GM19351 (cell line): ENCODE results near the gene ZNF668.
"Not testable (repeated sequence)": the region's sequence is repeated elsewhere in the genome, so short reads cannot be mapped to it uniquely, and the experiment has no call there.

ENCODE experiments used
- ATAC-seq: cut with Tn5 transposase; IDR thresholded peaks from one replicate; pipeline ENCODE4 v1.9.1; 2021; ENCODE audit warnings: mild to moderate bottlenecking, moderate library complexity; ENCODE audit not compliant: unreplicated experiment

Gene ZNF668

DNA sequence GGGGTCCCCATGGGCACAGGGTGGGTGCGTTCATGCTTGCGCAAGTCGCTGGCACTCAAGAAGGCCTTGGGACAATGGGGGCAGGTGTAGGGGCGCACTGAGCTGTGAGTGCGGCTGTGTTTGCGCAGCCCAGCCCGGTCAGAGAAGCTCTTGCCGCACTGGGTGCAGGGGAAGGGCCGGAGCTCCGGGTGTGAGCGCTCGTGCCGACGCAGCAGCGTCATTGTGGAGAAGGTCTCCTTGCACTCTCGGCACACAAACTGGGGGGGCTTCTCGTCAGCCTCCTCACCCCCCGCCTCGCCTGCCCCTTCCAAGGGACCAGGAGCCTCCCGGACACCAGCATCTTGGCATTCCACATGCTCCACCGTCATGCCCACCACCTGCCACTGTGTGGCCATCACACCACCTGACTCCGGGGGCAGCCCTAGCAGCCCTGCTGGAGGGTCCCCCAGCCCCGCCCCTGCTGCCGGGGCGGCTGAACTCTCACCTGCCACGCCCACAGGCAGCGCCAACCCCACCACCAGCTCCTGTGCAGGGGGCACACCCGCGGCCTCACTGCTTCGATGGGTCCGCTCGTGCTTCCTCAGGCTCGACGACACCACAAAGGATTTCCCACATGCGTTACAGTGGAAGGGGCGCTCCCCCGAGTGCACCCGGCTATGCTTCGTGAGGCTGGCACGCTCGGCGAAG is 12.8 kb downstream of the ZNF668 start:
- no peak for ATAC-seq

DNA sequence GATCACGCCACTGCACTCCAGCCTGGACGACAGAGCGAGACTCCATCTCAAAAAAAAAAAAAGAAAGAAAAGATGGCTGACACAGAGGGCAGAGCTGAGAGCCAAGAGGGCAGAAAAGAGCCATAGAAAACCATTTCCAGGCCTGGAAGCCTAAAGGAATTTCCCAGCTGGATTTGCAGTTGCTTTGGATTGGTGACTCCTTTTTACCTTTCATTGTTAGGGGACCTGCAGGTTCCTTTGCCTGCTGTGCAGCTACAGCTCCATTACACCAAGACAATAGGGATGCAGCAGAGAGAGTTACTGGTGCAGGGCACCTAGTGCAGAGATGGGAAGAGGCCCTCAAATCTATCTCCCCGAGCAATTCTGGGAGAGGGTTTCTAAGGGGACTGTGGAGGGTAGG is 18.4 kb downstream of the ZNF668 start:
- ATAC-seq, result no peak

GRCh38 chr16:31052114-31052513 is 21.9 kb downstream of the ZNF668 start:
- ATAC-seq, result no peak

DNA sequence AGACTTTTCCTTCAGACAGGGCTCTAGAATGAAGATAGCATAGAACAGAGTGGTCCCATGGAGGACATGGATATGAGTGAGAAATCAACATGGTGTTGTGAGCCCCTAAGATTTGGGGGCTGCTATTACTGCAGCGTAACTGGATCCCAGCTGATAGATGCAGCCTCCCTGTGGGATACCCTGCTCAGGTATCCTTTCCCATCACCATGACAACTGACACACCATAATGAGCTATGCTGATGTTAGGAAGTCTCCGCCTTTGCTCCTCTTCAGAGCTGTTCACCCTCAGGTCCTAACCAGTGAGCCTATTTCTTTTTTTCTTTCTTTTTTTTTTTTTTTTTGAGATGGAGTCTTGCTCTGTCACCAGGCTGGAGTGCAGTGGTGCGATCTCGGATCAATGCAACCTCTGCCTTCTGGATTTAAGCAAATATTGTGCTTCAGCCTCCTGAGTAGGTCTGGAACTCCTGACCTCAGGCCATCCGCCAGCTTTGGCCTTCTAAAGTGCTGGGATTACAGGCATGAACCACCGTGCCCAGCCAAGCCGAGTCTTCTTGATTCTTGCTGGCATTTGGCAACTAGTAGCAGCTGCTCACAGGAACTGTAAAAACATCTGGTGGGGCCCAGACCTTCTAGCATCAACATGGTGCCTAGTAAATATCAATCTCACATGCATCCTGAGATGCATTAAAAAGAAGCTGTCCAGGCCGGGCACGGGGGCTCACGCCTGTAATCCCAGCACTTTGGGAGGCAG is 23.6 kb downstream of the ZNF668 start:
- ATAC-seq, result no peak

- ATAC-seq, result no peak
Measured at GRCh38 chr16:31043898-31044481, 30.1 kb downstream of the ZNF668 start.

- ATAC-seq, result no peak
Measured at GRCh38 chr16:31043352-31043751, 30.7 kb downstream of the ZNF668 start.

GRCh38 chr16:31042866-31043265 is 31.2 kb downstream of the ZNF668 start:
- no peak for ATAC-seq

DNA sequence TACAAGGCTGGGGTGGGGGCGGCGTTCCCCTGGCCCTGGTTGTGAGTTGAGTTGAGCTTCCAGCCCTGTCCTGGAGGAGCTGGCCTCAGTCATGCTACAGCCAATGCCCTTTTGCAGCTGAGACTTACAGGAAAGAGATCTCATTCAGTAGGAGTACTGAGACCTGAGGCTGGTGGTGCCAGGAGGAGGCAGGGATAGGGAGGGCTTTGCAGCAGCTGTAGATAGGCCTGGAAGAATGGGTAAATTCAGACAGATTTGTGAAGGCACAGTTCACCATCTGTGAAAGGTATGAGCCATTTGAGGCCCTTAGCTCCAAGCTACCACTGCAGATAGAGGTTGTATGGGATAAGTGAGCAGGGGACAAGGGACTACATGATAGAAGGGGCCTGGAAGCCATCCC is 35.0 kb downstream of the ZNF668 start:
- no peak for ATAC-seq

DNA sequence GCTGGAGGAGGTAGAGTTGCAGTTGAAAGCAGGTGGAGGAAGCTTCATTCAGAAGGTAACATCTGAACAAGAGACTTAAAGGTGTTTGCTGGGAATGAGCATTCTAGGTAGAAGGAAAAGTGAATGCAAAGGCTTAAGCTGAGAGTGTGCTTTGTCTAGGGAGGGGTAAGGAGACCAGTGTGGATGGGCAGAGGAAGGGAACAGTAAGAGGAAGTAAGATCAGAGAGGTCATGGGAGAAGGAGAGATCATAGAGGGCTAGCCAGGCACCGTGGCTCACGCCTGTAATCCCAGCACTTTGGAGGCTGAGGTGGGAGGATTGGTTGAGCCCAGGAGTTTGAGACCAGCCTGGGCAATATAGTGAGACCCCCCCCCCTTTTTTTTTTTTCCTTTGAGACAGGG is 37.3 kb downstream of the ZNF668 start:
- ATAC-seq, result no peak

GRCh38 chr16:31033709-31034492 is 40.1 kb downstream of the ZNF668 start:
- ATAC-seq, result peak; percentile 48

DNA sequence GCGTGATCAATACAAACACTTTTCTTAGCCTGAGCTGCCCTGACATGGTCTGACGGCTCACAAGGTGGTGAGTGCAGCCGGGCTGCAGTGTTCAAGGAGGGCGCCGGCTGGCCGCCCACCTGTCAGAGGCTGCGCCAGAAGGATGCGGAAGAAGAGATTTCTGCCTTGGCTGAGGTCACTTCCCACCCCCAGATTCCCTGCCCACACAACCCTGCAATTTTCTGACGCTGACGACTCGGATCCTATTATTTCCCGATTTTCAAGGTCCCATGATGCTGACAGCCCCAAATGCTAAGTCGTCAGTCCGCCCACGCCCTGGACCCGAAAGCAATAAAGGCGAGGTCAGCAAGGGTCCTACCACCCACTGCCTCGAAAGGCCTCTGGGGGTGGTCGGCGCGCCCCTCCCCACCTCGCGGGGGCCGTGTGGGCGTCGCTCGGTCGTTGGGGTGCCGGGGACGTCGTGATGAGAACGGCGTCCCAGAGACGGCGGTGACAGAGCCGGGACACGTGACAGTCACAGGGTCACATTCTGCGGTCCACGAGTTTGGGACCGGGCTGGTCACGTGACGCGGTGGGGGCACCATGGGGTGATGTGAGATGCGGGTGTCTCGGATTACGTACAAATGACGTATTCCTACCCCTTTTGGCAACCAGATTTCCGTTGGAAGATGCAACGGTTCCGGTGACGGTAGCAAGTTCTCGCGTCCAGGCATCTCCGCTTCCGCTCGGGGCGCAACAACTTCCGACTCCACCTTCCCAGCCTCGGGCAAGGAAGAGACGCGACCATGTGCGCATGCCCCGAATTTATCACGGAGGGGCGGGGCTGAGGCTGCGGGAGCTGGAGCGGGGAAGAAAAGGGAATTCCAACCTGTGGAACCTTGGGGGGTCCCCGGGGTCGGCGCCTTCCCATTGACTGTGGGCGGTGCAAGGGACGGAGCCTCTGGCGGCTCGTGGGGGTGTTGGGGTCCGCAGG is 41.0 kb downstream of the ZNF668 start, which contains the start of gene STX4:
Gene STX4 (plus strand): TSS at position 823 of the 973 bp plus-strand sequence. CDS start 248 bp downstream, outside the sequence.
- peak; percentile 76 for ATAC-seq

- no peak for ATAC-seq
Measured at GRCh38 chr16:31031276-31031675, 42.8 kb downstream of the ZNF668 start.

DNA sequence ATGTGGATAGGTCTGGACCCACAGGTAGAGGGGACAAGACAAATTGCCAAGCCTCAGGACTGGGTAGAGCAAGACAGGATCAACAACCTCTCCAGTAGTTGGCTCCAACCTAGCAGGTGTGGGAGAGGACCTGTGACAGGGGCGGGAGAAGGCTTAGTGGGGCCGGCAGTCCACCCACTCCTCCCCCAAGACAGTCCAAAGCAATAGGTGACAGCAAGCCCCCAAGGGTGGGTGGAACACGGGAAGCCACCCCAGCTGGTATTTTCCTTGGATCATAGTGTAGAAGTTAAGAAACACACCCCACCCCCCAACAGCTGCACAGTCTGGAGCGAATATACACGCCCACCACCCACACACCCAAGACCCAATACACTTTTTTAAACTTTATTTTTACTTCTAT is 44.8 kb downstream of the ZNF668 start:
- no peak for ATAC-seq

DNA sequence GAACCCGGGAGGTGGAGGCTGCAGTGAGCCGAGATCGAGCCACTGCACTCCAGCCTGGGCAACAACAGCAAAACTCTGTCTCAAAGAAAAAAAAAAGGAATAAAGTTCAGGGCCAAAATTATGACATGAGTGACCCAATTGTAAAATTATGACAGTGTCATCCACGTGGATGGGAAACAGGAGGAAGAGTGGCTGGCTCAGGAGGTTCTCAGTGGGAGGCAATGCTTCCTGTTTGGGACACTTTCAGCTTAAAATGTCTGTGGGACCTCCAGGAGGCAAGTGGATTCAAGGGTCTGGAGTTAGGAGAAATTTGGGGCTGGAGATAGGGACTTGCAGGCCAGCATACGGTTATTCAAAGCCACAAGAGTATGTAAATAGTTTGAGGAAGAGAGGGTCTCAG is 48.7 kb downstream of the ZNF668 start:
- no peak for ATAC-seq

DNA sequence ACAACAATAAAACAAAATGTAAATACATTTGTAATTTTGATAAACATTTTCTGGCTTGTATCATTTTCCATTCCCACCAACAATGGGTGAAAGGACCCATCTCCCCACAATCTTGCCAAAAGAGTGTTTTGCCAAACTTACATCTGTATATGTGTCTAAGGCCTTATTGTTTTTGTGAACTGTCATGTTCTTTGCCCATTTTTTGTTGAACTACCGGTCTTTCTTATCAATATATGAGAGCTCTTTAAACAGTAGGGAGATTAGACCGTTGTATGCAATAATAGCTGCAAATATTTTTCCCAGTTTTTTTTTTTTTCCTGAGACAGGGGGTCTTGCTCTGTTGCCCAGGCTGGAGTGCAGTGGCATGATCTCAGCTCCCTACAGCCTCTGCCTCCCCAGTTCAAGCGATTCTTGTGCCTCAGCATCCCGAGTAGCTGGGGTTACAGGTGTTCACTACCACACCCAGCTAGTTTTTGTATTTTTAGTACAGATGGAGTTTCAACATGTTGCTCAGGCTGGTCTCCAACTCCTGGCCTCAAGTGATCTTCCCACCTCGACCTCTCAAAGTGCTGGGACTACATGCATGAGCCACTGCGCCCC is 50.3 kb downstream of the ZNF668 start:
- ATAC-seq, result no peak

DNA sequence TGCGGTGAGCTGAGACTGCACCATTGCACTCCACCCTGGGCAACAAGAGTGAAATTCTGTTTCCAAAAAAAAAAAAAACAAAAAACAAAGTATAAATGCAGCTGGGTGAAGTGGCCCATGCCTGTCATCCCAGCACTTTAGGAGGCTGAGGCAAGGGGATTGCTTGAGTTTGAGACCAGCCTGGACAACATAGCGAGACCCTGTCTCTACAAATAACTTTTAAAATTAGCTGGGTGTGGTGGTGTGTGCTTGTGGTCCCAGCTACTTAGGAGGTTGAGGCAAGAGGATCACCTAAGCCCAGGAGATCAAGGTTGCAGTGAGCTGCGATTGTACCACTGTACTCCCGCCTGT is 50.8 kb downstream of the ZNF668 start:
- no peak for ATAC-seq

- ATAC-seq, result no peak
Measured at GRCh38 chr16:31022544-31023251, 51.3 kb downstream of the ZNF668 start.

DNA sequence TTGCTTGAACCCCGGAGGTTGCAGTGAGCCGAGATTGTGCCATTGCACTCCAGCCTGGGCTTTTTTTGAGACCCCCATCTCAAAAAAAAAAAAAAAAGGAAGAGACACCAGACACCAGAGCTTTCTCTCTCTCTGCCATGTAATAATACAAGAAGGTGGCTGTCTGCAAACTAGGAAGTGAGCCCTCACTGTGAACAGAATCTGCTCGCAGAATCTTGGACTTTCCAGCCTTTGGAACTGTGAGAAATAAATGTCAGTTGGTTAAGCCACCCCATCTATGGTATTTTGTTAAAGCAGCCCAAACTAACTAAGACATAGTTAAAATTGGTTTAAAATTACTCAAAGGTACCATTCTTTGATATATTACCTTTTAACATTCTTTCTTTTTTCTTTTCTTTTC is 53.5 kb downstream of the ZNF668 start:
- no peak for ATAC-seq

DNA sequence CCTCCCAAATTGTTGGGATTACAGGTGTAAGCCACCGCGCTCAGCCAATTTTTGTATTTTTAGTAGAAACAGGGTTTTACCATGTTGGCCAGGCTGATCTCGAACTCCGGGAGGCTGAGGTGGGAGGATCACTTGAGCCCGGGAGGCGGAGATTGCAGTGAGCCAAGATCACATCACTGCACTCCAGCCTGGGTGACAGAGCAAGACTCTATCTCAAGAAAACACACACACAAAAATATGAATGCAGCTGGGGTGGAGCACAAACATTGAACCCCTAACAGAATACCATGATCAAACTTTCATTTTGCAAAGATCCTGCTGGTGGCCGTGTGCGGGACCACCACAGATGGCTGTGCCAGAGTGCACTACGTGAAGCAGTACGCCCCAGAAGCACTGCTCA is 56.3 kb downstream of the ZNF668 start:
- not testable (repeated sequence) for ATAC-seq
